Peyer's patch (tissue), 4 donors: ENCODE data around the gene RBM39. TPM values are rescaled to one million over a fixed set of nuclear protein-coding genes. Genes with fewer than 3 reads are reported as not detected.
A peak's percentile ranks its signal among the peaks of the same experiment; 100 is the strongest.

Experiments used
- DNase-seq, 3 donors: peaks; one replicate each; pipeline ENCODE4 v3.0.0-alpha.2; 2017 to 2019
- H3K27ac ChIP-seq, 4 donors: fragments of 200-600 bp; sonication (generic); one replicate each; pipeline ENCODE4 v1.5.1; 2016 to 2019
- H3K27me3 ChIP-seq, 2 donors: fragments of 200-600 bp; sonication (generic); one replicate each; pipeline ENCODE4 v1.5.1; 2019
- H3K36me3 ChIP-seq, 3 donors: fragments of 200-600 bp; sonication (generic); one replicate each; pipeline ENCODE4 v1.5.1; 2016 to 2019
- H3K4me1 ChIP-seq, 4 donors: fragments of 200-600 bp; sonication (generic); one replicate each; pipeline ENCODE4 v1.5.1; 2016 to 2019
- H3K4me3 ChIP-seq, 4 donors: fragments of 200-600 bp; sonication (generic); 1 replicate in 3 of 4; 2 replicates in 1 of 4; pipeline ENCODE4 v1.5.1; 2016 to 2019; ENCODE audit warnings: mild to moderate bottlenecking in 1 of 4
- H3K9me3 ChIP-seq, 4 donors: fragments of 200-600 bp; sonication (generic); one replicate each; pipeline ENCODE4 v1.5.1; 2016 to 2019; ENCODE audit warnings: mild to moderate bottlenecking in 1 of 4
- CTCF ChIP-seq, 6 experiments: fragments of 450-650 bp in 4 of 6; fragments of 200-600 bp in 2 of 6; sonication (generic) in 1 of 6; IDR thresholded peaks; one replicate each; pipeline ENCODE4 v1.5.1; 2017 to 2019; ENCODE audit warnings: antibody characterized with exemption in 6 of 6, mild to moderate bottlenecking in 3 of 6, moderate library complexity in 1 of 6
- POLR2A ChIP-seq, 2 donors: fragments of 450-650 bp; IDR thresholded peaks; one replicate each; pipeline ENCODE4 v1.5.1; 2017; ENCODE audit warnings: antibody characterized with exemption in 2 of 2, mild to moderate bottlenecking in 2 of 2, moderate library complexity in 2 of 2
- total RNA-seq, 4 donors: library from RNA; depleted of rRNA; stranded (reverse); fragments of >200 nt; gene quantifications; one replicate each; pipeline ENCODE4 v1.1.0, GENCODE V29; 2016

RBM39 gene
- total RNA-seq, 4 donors from 2014 or later = 347 to 1,133 (median 466) TPM

GRCh38 chr20:35674921-35675320 is 67.1 kb downstream of the RBM39 start:
- Histone ChIP-seq H3K27me3 (no peaks in the 10 kb centered on the region), H3K9me3 (no peaks in the 10 kb centered on the region), H3K4me1 (no peaks in the 10 kb centered on the region), H3K36me3 (peaks cover 0 to 64% (median 0%) of the 10 kb centered on the region in 3 donors), H3K27ac (no peak overlapping the region), H3K4me3 (no peak overlapping the region)
- peak in 1 of 3 donors; percentile 10 for DNase-seq
- TF ChIP-seq POLR2A (IDR thresholded peaks at IDR 0.05) (no peak), CTCF (IDR thresholded peaks at IDR 0.05) (no peak)

GRCh38 chr20:35673884-35674283 is 68.2 kb downstream of the RBM39 start:
- no peak overlapping the region for H3K27ac ChIP-seq
- H3K4me3 ChIP-seq = no peak overlapping the region
- no peaks in the 10 kb centered on the region for H3K9me3 ChIP-seq
- peaks cover 0 to 67% (median 0%) of the 10 kb centered on the region in 3 donors for H3K36me3 ChIP-seq
- peak in 1 of 3 donors; percentile 21 for DNase-seq
- no peak for TF ChIP-seq POLR2A (IDR thresholded peaks at IDR 0.05)
- TF ChIP-seq CTCF (IDR thresholded peaks at IDR 0.05) = no peak
- H3K4me1 ChIP-seq = no peaks in the 10 kb centered on the region
- no peaks in the 10 kb centered on the region for H3K27me3 ChIP-seq

- Histone ChIP-seq H3K9me3 (no peaks in the 10 kb centered on the region), H3K36me3 (peaks cover 0 to 62% (median 0%) of the 10 kb centered on the region in 3 donors), H3K4me1 (no peaks in the 10 kb centered on the region), H3K27ac (no peak overlapping the region), H3K27me3 (no peaks in the 10 kb centered on the region), H3K4me3 (no peak overlapping the region)
- DNase-seq = peak in 1 of 3 donors; percentile 17
- no peak for TF ChIP-seq CTCF (IDR thresholded peaks at IDR 0.05)
- no peak for TF ChIP-seq POLR2A (IDR thresholded peaks at IDR 0.05)
Measured at GRCh38 chr20:35669681-35670080, 72.4 kb downstream of the RBM39 start.

- TF ChIP-seq POLR2A (IDR thresholded peaks at IDR 0.05) (no peak), CTCF (IDR thresholded peaks at IDR 0.05) (no peak)
- no peak overlapping the region for H3K27ac ChIP-seq
- H3K9me3 ChIP-seq = no peaks in the 10 kb centered on the region
- no peak for DNase-seq
- peaks cover 0 to 57% (median 0%) of the 10 kb centered on the region in 3 donors for H3K36me3 ChIP-seq
- H3K4me3 ChIP-seq = no peak overlapping the region
- H3K4me1 ChIP-seq = no peaks in the 10 kb centered on the region
- H3K27me3 ChIP-seq = no peaks in the 10 kb centered on the region
Measured at GRCh38 chr20:35669221-35669620, 72.8 kb downstream of the RBM39 start.

GRCh38 chr20:35665949-35666288 is 76.1 kb downstream of the RBM39 start:
- Histone ChIP-seq H3K4me3 (no peak overlapping the region), H3K27ac (no peak overlapping the region), H3K4me1 (peaks cover 0 to 24% (median 9%) of the 10 kb centered on the region in 4 donors), H3K36me3 (peaks cover 0 to 26% (median 0%) of the 10 kb centered on the region in 3 donors), H3K9me3 (no peaks in the 10 kb centered on the region), H3K27me3 (no peaks in the 10 kb centered on the region)
- no peak for DNase-seq
- TF ChIP-seq CTCF (IDR thresholded peaks at IDR 0.05) (no peak), POLR2A (IDR thresholded peaks at IDR 0.05) (no peak)
